ENCODE measurements around the gene TP53I3.

The TP53I3 gene

DNA sequence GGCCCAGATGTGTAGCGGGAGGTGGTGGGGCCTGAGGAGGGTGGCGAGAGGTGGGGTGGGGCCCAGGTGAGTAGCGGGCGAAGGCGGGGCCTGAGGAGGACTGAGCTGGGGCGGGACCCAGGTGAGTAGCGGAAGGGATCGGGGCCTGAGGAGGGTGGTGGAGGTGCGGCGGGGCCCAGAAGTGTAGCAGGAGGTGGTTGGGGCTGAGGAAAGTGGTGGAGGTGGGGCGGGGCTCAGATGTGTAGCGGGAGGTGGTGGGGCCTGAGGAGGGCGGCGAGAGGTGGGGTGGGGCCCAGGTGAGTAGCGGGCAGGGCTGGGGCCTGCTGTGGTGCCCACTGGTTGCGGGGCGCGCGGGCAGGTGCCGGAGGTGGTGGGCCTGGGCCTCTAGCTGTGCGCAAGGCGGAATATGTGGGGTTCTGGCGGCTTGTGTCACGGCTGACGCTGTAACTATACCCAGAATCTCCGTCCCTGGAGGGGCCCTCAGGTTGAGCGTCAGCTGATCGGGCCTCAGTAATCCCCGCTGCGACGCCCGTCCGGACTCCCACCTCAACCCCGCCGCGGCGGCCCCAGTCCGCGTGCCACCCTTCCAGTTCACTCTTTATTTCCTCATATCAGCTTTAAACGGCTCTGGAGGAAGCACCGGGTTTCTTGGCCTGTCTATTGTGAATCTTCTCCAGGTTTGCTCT is 7.6 kb downstream of the TP53I3 start:
- 5% methylated on average over 41 of the region's 41 CpGs for WGBS
- Histone ChIP-seq H3K27ac (ENCODE audit: low read depth, low read length) (peak overlapping the region; percentile 62; the same call in 1 of the 2 replicates), H3K9ac (ENCODE audit: low read depth, low read length) (peak overlapping the region; percentile 74), H3K9me3 (ENCODE audit: insufficient read depth, low read depth, low read length) (no peaks in the 10 kb centered on the region), H3K4me3 (ENCODE audit: low read length) (peak overlapping the region; percentile 89), H3K4me1 (ENCODE audit: insufficient read depth, low read length) (peaks cover 11% of the 10 kb centered on the region), H3K36me3 (ENCODE audit: insufficient read depth, low read length) (peaks cover 49% of the 10 kb centered on the region), H3K27me3 (ENCODE audit: insufficient read depth, low read length) (no peaks in the 10 kb centered on the region)

GRCh38 chr2:24075915-24076848 is 8.5 kb downstream of the TP53I3 start, which contains the start of gene SF3B6:
Gene SF3B6, minus strand, starts transcription at chr2:24076326. Its CDS starts 97 bp downstream, at chr2:24076229.
- Histone ChIP-seq H3K27ac (ENCODE audit: low read depth, low read length) (peak within 1 kb of the TSS; percentile 88), H3K4me1 (ENCODE audit: insufficient read depth, low read length) (peaks cover 11% of the 10 kb centered on the region), H3K9me3 (ENCODE audit: insufficient read depth, low read depth, low read length) (no peaks in the 10 kb centered on the region), H3K9ac (ENCODE audit: low read depth, low read length) (peak within 1 kb of the TSS; percentile 85), H3K4me3 (ENCODE audit: low read length) (peak within 1 kb of the TSS; percentile 89), H3K36me3 (ENCODE audit: insufficient read depth, low read length) (peaks cover 53% of the 10 kb centered on the region), H3K27me3 (ENCODE audit: insufficient read depth, low read length) (no peaks in the 10 kb centered on the region)
- under 1% methylated on average over 64 of the region's 64 CpGs for WGBS

DNA sequence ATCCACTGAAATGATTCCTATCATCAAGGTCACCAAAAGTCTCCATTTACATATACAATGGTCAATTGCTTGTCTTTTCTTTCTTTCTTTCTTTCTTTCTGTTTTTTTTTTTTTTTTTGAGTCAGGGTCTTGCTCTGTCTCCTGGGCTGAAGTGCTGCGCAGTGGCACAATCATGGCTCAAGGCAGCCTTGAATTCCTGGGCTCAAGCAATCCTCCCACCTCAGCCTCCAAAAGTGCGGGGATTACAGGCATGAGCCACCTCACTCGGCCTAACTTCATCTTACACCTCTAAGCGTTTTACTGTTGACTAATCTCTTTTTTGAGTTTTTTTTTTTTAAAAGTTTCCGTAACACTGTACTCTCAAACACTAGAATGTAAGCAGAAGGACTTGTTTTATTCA is 9.4 kb downstream of the TP53I3 start:
- Histone ChIP-seq H3K9me3 (ENCODE audit: insufficient read depth, low read depth, low read length) (no peaks in the 10 kb centered on the region), H3K27me3 (ENCODE audit: insufficient read depth, low read length) (no peaks in the 10 kb centered on the region), H3K4me3 (ENCODE audit: low read length) (peak overlapping the region; percentile 89), H3K4me1 (ENCODE audit: insufficient read depth, low read length) (peaks cover 11% of the 10 kb centered on the region), H3K9ac (ENCODE audit: low read depth, low read length) (peak overlapping the region; percentile 85), H3K36me3 (ENCODE audit: insufficient read depth, low read length) (peaks cover 52% of the 10 kb centered on the region), H3K27ac (ENCODE audit: low read depth, low read length) (no peak overlapping the region)
- 76% methylated on average over 5 of the region's 5 CpGs for WGBS

GRCh38 chr2:24073816-24074215 is 10.8 kb downstream of the TP53I3 start:
- Histone ChIP-seq H3K27me3 (ENCODE audit: insufficient read depth, low read length) (no peaks in the 10 kb centered on the region), H3K9me3 (ENCODE audit: insufficient read depth, low read depth, low read length) (no peaks in the 10 kb centered on the region), H3K4me1 (ENCODE audit: insufficient read depth, low read length) (peaks cover 11% of the 10 kb centered on the region), H3K36me3 (ENCODE audit: insufficient read depth, low read length) (peaks cover 53% of the 10 kb centered on the region), H3K9ac (ENCODE audit: low read depth, low read length) (no peak overlapping the region), H3K4me3 (ENCODE audit: low read length) (no peak overlapping the region), H3K27ac (ENCODE audit: low read depth, low read length) (no peak overlapping the region)
- 96% methylated on average over 3 of the region's 6 CpGs for WGBS

- H3K36me3 ChIP-seq (ENCODE audit: insufficient read depth, low read length) = peaks cover 61% of the 10 kb centered on the region
Measured at GRCh38 chr2:24072259-24072658, 12.4 kb downstream of the TP53I3 start.

DNA sequence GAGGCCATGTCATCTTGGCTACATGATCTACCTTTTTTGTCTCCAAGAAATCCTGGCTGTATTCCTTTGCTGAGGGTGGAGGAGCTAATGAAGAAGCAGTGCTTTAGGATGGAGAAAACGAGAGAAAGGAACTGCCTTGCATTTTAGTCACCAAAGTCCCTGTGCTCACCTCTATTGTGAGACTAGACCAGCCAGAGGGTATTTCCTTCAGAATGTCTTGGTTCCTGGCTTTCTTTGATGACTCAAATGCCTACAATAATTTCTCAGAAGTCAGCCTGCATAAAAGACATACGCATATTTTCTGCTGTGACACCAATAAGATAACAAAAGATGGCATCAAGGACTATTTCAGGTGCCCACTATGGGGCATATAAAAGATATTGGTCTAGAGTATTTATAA is 19.3 kb downstream of the TP53I3 start:
- Histone ChIP-seq H3K9ac (ENCODE audit: low read depth, low read length) (no peak overlapping the region), H3K36me3 (ENCODE audit: insufficient read depth, low read length) (peaks cover 72% of the 10 kb centered on the region), H3K27me3 (ENCODE audit: insufficient read depth, low read length) (no peaks in the 10 kb centered on the region), H3K4me1 (ENCODE audit: insufficient read depth, low read length) (no peaks in the 10 kb centered on the region), H3K4me3 (ENCODE audit: low read length) (no peak overlapping the region), H3K27ac (ENCODE audit: low read depth, low read length) (no peak overlapping the region), H3K9me3 (ENCODE audit: insufficient read depth, low read depth, low read length) (no peaks in the 10 kb centered on the region)
- WGBS = 96% methylated on average over 2 of the region's 2 CpGs

More at GRCh38 chr2:24072259-24072658, 12.4 kb downstream of the TP53I3 start:
- Histone ChIP-seq H3K4me1 (ENCODE audit: insufficient read depth, low read length) (0 out of 2 replicates have a peak, but pooled peaks cover 5% of the 10 kb centered on the region), H3K27ac (ENCODE audit: low read depth, low read length) (no peak overlapping the region), H3K9ac (ENCODE audit: low read depth, low read length) (no peak overlapping the region), H3K4me3 (ENCODE audit: low read length) (no peak overlapping the region), H3K27me3 (ENCODE audit: insufficient read depth, low read length) (no peaks in the 10 kb centered on the region), H3K9me3 (ENCODE audit: insufficient read depth, low read depth, low read length) (no peaks in the 10 kb centered on the region)
- 94% methylated on average over 4 of the region's 4 CpGs for WGBS

GRCh38 chr2:24058564-24059271 is 25.9 kb downstream of the TP53I3 start:
- no peak overlapping the region for H3K9ac ChIP-seq (ENCODE audit: low read depth, low read length)
- H3K4me3 ChIP-seq (ENCODE audit: low read length) = no peak overlapping the region
- no peak overlapping the region for H3K27ac ChIP-seq (ENCODE audit: low read depth, low read length)
- 94% methylated on average over 4 of the region's 4 CpGs for WGBS
- no peaks in the 10 kb centered on the region for H3K4me1 ChIP-seq (ENCODE audit: insufficient read depth, low read length)
- H3K36me3 ChIP-seq (ENCODE audit: insufficient read depth, low read length) = peaks cover 31% of the 10 kb centered on the region
- no peaks in the 10 kb centered on the region for H3K27me3 ChIP-seq (ENCODE audit: insufficient read depth, low read length)
- H3K9me3 ChIP-seq (ENCODE audit: insufficient read depth, low read depth, low read length) = no peaks in the 10 kb centered on the region

GRCh38 chr2:24055750-24056149 is 28.9 kb downstream of the TP53I3 start:
- 93% methylated on average over 6 of the region's 6 CpGs for WGBS
- no peaks in the 10 kb centered on the region for H3K27me3 ChIP-seq (ENCODE audit: insufficient read depth, low read length)
- no peak overlapping the region for H3K4me3 ChIP-seq (ENCODE audit: low read length)
- no peak overlapping the region for H3K9ac ChIP-seq (ENCODE audit: low read depth, low read length)
- no peak overlapping the region for H3K27ac ChIP-seq (ENCODE audit: low read depth, low read length)
- no peaks in the 10 kb centered on the region for H3K4me1 ChIP-seq (ENCODE audit: insufficient read depth, low read length)
- no peaks in the 10 kb centered on the region for H3K9me3 ChIP-seq (ENCODE audit: insufficient read depth, low read depth, low read length)
- peaks cover 15% of the 10 kb centered on the region for H3K36me3 ChIP-seq (ENCODE audit: insufficient read depth, low read length)

DNA sequence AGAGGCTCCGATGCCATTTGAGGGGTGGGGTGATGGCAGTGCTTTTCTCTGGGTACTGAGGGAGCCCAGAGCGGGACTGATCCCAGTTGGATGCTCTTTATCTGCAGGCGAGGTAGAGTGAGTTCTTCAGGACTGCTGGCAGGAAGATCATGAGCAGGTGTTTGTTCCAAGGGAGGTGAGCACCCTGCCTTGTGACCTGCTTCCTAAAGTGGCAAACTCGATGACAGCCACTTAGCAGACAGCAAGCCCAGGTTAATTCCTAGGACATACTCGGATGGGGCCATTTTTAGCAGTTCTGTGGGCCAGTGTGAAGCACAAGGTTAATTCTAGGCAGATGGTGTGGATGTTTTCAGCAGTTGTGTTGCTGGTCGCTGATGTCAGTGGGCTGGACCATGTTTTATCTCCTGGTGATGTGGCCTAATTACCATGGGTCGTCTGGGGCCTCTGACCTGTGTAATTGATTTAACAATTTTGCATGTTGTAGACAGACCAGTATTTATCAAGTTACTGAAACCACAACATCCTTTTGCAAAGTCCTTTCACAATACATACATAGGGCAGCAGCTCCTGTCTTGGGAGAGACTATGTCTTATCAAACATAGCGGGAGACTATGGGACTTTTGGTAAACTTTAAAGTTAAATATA is 30.1 kb downstream of the TP53I3 start:
- Histone ChIP-seq H3K27ac (ENCODE audit: low read depth, low read length) (no peak overlapping the region), H3K9ac (ENCODE audit: low read depth, low read length) (no peak overlapping the region), H3K4me1 (ENCODE audit: insufficient read depth, low read length) (no peaks in the 10 kb centered on the region), H3K9me3 (ENCODE audit: insufficient read depth, low read depth, low read length) (no peaks in the 10 kb centered on the region), H3K4me3 (ENCODE audit: low read length) (no peak overlapping the region), H3K36me3 (ENCODE audit: insufficient read depth, low read length) (peaks cover 15% of the 10 kb centered on the region), H3K27me3 (ENCODE audit: insufficient read depth, low read length) (no peaks in the 10 kb centered on the region)
- WGBS = 92% methylated on average over 7 of the region's 8 CpGs

GRCh38 chr2:24052951-24053350 is 31.7 kb downstream of the TP53I3 start:
- 80% methylated on average over 1 of the region's 1 CpG for WGBS
- Histone ChIP-seq H3K9me3 (ENCODE audit: insufficient read depth, low read depth, low read length) (no peaks in the 10 kb centered on the region), H3K4me1 (ENCODE audit: insufficient read depth, low read length) (peaks cover 5% of the 10 kb centered on the region), H3K9ac (ENCODE audit: low read depth, low read length) (no peak overlapping the region), H3K36me3 (ENCODE audit: insufficient read depth, low read length) (peaks cover 15% of the 10 kb centered on the region), H3K27ac (ENCODE audit: low read depth, low read length) (no peak overlapping the region), H3K27me3 (ENCODE audit: insufficient read depth, low read length) (no peaks in the 10 kb centered on the region), H3K4me3 (ENCODE audit: low read length) (no peak overlapping the region)
